ENCODE results near the gene APOH.

APOH gene

DNA sequence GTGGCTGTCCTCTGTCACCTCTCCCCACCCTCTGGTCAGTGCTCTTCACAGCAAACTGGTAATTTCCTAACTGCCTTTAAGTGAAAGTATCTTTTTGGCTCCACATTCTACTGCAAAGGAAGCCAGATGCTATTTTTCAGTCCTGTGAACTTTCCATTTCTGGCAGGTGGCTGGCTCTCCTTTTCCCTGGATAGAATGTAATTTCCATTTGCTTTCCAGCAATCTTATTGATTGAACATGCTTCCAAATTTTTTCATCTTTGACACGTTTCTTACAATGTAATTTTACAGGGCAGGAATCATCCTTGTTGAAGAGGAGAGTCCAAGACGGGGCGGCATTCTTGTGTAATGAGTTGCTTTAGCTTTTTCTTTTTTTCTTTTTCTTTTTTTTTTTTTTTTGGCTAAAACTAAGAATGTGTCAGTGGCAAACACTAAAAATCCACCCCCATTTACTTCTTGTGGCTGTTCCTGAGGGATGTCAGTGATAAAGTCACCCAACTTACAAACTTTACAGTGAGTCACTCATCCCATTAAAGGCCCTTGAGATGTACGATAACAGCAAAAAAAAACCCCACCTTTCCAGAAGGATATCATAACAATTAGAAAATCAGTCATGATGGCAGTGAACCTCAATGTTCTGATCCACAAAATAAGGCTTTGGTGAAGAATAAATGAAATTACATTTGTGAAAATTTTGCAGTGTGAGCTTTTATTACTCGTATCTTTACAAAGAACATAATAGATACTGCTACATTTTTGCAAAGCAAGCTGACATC lies 43.8 kb upstream of the APOH start:
- no peak for DNase-seq
- no peak overlapping the region for H3K4ac ChIP-seq (ENCODE audit: low read depth, low read length)
- H2AK5ac ChIP-seq (ENCODE audit: low read length): no peak overlapping the region
- no peak overlapping the region for H2BK15ac ChIP-seq (replicated peaks; ENCODE audit: low read depth)
- no peaks in the 10 kb centered on the region for H3K27me3 ChIP-seq (ENCODE audit: insufficient read depth, low read length, poor library complexity)
- H3K56ac ChIP-seq (ENCODE audit: low read length): no peak overlapping the region
- H3K4me3 ChIP-seq (ENCODE audit: low read length): no peak overlapping the region
- H4K8ac ChIP-seq (ENCODE audit: low read depth, low read length): no peak overlapping the region
- H3K4me2 ChIP-seq (ENCODE audit: low read length): no peak overlapping the region
- no peaks in the 10 kb centered on the region for H3K36me3 ChIP-seq (ENCODE audit: control insufficient read depth, insufficient read depth, low read length)
- H3K18ac ChIP-seq (ENCODE audit: low read length): no peak overlapping the region
- no CpG with 5 or more reads among the region's 5 CpGs for WGBS (ENCODE audit: extremely low coverage, insufficient coverage, low lambda C conversion rate)
- H3K79me2 ChIP-seq (ENCODE audit: control insufficient read depth, insufficient read depth, low read length): no peaks in the 10 kb centered on the region
- H2BK5ac ChIP-seq (ENCODE audit: low read length): no peak overlapping the region
- H2BK120ac ChIP-seq (ENCODE audit: low read depth, low read length): no peak overlapping the region
- H3K27ac ChIP-seq (ENCODE audit: low read depth, low read length): no peak overlapping the region
- no peaks in the 10 kb centered on the region for H3K4me1 ChIP-seq (ENCODE audit: control insufficient read depth, low read depth, low read length)
- H4K5ac ChIP-seq (ENCODE audit: low read length): no peak overlapping the region
- H3K79me1 ChIP-seq (ENCODE audit: low read length): no peaks in the 10 kb centered on the region
- no peak overlapping the region for H3K23ac ChIP-seq (ENCODE audit: low read length)
- H3K9ac ChIP-seq (ENCODE audit: low read length): no peak overlapping the region

DNA sequence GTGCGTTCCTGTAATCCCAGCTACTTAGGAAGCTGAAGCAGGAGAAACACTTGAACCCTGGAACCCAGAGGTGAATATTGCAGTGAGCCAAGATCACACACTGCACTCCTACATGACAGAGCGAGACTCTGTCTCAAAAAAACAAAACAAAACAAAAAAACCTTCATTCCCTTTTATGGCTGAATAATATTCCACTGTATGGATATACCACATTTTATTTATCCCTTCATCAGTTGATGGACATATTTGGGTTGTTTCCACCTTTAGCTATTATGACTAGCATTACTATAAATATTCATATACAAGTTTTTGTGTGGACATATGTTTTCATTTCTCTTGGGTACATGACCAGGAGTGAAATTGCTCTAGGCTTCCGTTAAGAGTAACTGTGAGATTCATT lies 42.3 kb upstream of the APOH start:
- Histone ChIP-seq H2BK120ac (ENCODE audit: low read depth, low read length) (no peak overlapping the region), H2BK15ac (replicated peaks; ENCODE audit: low read depth) (no peak overlapping the region), H3K4me1 (ENCODE audit: control insufficient read depth, low read depth, low read length) (no peaks in the 10 kb centered on the region), H3K56ac (ENCODE audit: low read length) (no peak overlapping the region), H3K79me1 (ENCODE audit: low read length) (no peaks in the 10 kb centered on the region), H3K4ac (ENCODE audit: low read depth, low read length) (no peak overlapping the region), H3K4me2 (ENCODE audit: low read length) (no peak overlapping the region), H3K9ac (ENCODE audit: low read length) (no peak overlapping the region), H4K5ac (ENCODE audit: low read length) (no peak overlapping the region), H3K4me3 (ENCODE audit: low read length) (no peak overlapping the region), H3K27me3 (ENCODE audit: insufficient read depth, low read length, poor library complexity) (no peaks in the 10 kb centered on the region), H3K23ac (ENCODE audit: low read length) (no peak overlapping the region), H3K79me2 (ENCODE audit: control insufficient read depth, insufficient read depth, low read length) (no peaks in the 10 kb centered on the region), H4K8ac (ENCODE audit: low read depth, low read length) (no peak overlapping the region), H2AK5ac (ENCODE audit: low read length) (no peak overlapping the region), H3K18ac (ENCODE audit: low read length) (no peak overlapping the region), H3K27ac (ENCODE audit: low read depth, low read length) (no peak overlapping the region), H3K36me3 (ENCODE audit: control insufficient read depth, insufficient read depth, low read length) (no peaks in the 10 kb centered on the region), H2BK5ac (ENCODE audit: low read length) (no peak overlapping the region)
- no peak for DNase-seq
- WGBS (ENCODE audit: extremely low coverage, insufficient coverage, low lambda C conversion rate): no CpG with 5 or more reads among the region's 3 CpGs

DNA sequence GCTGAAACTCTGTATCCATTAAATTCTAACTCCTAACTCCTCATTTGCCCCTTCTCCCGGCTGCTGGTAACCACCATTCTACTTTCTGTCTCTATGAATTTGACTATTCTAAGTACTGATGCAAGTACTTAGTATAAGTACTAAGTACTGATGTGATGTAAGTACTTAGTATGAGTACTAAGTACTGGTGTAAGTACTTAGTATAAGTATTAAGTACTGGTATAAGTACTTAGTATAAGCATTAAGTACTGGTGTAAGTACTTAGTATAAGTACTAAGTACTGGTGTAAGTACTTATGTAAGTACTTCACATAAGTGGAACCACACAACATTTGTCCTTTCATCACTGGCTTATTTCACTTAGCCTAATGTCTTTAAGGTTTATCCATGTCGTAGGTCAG lies 40.9 kb upstream of the APOH start:
- Histone ChIP-seq H2AK5ac (ENCODE audit: low read length) (no peak overlapping the region), H3K36me3 (ENCODE audit: control insufficient read depth, insufficient read depth, low read length) (no peaks in the 10 kb centered on the region), H3K79me2 (ENCODE audit: control insufficient read depth, insufficient read depth, low read length) (no peaks in the 10 kb centered on the region), H3K4me1 (ENCODE audit: control insufficient read depth, low read depth, low read length) (no peaks in the 10 kb centered on the region), H3K56ac (ENCODE audit: low read length) (no peak overlapping the region), H3K4me2 (ENCODE audit: low read length) (no peak overlapping the region), H3K79me1 (ENCODE audit: low read length) (no peaks in the 10 kb centered on the region), H3K23ac (ENCODE audit: low read length) (no peak overlapping the region), H3K27me3 (ENCODE audit: insufficient read depth, low read length, poor library complexity) (no peaks in the 10 kb centered on the region), H4K8ac (ENCODE audit: low read depth, low read length) (no peak overlapping the region), H2BK5ac (ENCODE audit: low read length) (no peak overlapping the region), H3K4ac (ENCODE audit: low read depth, low read length) (no peak overlapping the region), H3K27ac (ENCODE audit: low read depth, low read length) (no peak overlapping the region), H4K5ac (ENCODE audit: low read length) (no peak overlapping the region), H3K18ac (ENCODE audit: low read length) (no peak overlapping the region), H3K9ac (ENCODE audit: low read length) (no peak overlapping the region), H2BK15ac (replicated peaks; ENCODE audit: low read depth) (no peak overlapping the region), H2BK120ac (ENCODE audit: low read depth, low read length) (no peak overlapping the region), H3K4me3 (ENCODE audit: low read length) (no peak overlapping the region)
- no peak for DNase-seq
- WGBS (ENCODE audit: extremely low coverage, insufficient coverage, low lambda C conversion rate): no CpG with 5 or more reads among the region's 2 CpGs

DNA sequence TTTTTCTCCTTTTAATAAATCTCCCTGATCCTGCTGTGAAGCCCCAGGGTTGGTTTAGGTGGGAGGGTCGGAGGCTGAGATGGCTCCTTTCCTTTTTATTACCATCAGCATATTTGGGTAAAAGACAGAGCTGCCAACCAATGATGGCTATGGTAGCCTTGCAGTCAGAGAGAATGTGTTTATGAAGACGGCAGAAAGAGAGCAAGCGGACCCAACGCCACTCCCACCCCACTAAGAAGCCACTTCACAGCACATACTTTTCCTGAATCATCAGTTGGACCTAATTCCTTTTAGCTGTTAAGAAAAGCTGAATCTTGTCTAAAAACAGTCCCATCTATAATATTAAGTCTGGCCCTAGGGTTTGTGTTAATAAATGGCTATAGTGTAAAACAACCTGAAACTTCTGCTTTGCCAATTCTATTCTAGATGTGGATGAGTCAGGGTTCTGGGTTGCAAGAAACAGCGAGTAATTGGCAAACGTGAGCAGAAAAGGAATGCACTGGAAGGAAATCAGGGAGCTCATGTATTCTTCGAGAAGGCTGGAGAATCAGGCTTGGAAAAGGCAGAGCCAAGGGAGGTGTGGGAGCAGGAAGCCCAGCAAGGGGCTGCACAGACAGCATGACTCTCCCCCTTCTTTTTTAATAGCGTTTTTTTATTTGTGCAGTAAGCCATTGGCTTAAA lies 39.2 kb upstream of the APOH start:
- Histone ChIP-seq H3K36me3 (ENCODE audit: control insufficient read depth, insufficient read depth, low read length) (no peaks in the 10 kb centered on the region), H3K79me1 (ENCODE audit: low read length) (no peaks in the 10 kb centered on the region), H3K23ac (ENCODE audit: low read length) (no peak overlapping the region), H3K79me2 (ENCODE audit: control insufficient read depth, insufficient read depth, low read length) (no peaks in the 10 kb centered on the region), H2BK120ac (ENCODE audit: low read depth, low read length) (no peak overlapping the region), H3K4me3 (ENCODE audit: low read length) (no peak overlapping the region), H2BK5ac (ENCODE audit: low read length) (no peak overlapping the region), H3K9ac (ENCODE audit: low read length) (no peak overlapping the region), H3K27me3 (ENCODE audit: insufficient read depth, low read length, poor library complexity) (no peaks in the 10 kb centered on the region), H2BK15ac (replicated peaks; ENCODE audit: low read depth) (no peak overlapping the region), H3K18ac (ENCODE audit: low read length) (no peak overlapping the region), H3K4me2 (ENCODE audit: low read length) (no peak overlapping the region), H3K4me1 (ENCODE audit: control insufficient read depth, low read depth, low read length) (no peaks in the 10 kb centered on the region), H3K4ac (ENCODE audit: low read depth, low read length) (no peak overlapping the region), H3K27ac (ENCODE audit: low read depth, low read length) (no peak overlapping the region), H4K8ac (ENCODE audit: low read depth, low read length) (no peak overlapping the region), H4K5ac (ENCODE audit: low read length) (no peak overlapping the region), H3K56ac (ENCODE audit: low read length) (no peak overlapping the region), H2AK5ac (ENCODE audit: low read length) (no peak overlapping the region)
- DNase-seq: no peak
- no CpG with 5 or more reads among the region's 8 CpGs for WGBS (ENCODE audit: extremely low coverage, insufficient coverage, low lambda C conversion rate)

DNA sequence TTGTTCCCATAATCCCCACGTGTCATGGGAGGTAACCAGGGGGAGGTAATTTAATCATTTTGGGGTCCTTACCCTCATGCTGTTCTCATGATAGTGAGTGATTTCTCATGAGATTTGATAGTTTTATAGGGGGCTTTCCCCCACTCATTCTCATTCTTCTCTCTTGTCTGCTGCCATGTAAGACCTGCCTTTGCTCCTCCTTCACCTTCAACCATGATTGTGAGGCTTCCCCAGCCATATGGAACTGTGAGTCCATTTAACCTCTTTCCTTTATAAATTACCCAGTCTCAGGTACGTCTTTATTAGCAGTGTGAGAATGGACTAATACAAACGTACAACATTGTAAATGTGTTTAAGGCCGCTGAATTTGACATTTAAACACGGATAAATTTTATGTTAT lies 35.5 kb upstream of the APOH start:
- no CpG with 5 or more reads among the region's 5 CpGs for WGBS (ENCODE audit: extremely low coverage, insufficient coverage, low lambda C conversion rate)
- no peak overlapping the region for H3K4me2 ChIP-seq (ENCODE audit: low read length)
- H3K36me3 ChIP-seq (ENCODE audit: control insufficient read depth, insufficient read depth, low read length): no peaks in the 10 kb centered on the region
- H3K79me2 ChIP-seq (ENCODE audit: control insufficient read depth, insufficient read depth, low read length): no peaks in the 10 kb centered on the region
- no peak overlapping the region for H3K23ac ChIP-seq (ENCODE audit: low read length)
- H3K4me3 ChIP-seq (ENCODE audit: low read length): no peak overlapping the region
- H4K8ac ChIP-seq (ENCODE audit: low read depth, low read length): no peak overlapping the region
- no peak overlapping the region for H2BK15ac ChIP-seq (replicated peaks; ENCODE audit: low read depth)
- H3K9ac ChIP-seq (ENCODE audit: low read length): no peak overlapping the region
- no peak overlapping the region for H2BK120ac ChIP-seq (ENCODE audit: low read depth, low read length)
- no peak overlapping the region for H3K4ac ChIP-seq (ENCODE audit: low read depth, low read length)
- H3K27ac ChIP-seq (ENCODE audit: low read depth, low read length): no peak overlapping the region
- no peak overlapping the region for H2AK5ac ChIP-seq (ENCODE audit: low read length)
- no peak overlapping the region for H4K5ac ChIP-seq (ENCODE audit: low read length)
- no peaks in the 10 kb centered on the region for H3K79me1 ChIP-seq (ENCODE audit: low read length)
- no peaks in the 10 kb centered on the region for H3K27me3 ChIP-seq (ENCODE audit: insufficient read depth, low read length, poor library complexity)
- no peak overlapping the region for H3K56ac ChIP-seq (ENCODE audit: low read length)
- no peak for DNase-seq
- no peak overlapping the region for H2BK5ac ChIP-seq (ENCODE audit: low read length)
- no peak overlapping the region for H3K18ac ChIP-seq (ENCODE audit: low read length)
- H3K4me1 ChIP-seq (ENCODE audit: control insufficient read depth, low read depth, low read length): no peaks in the 10 kb centered on the region
